Measurements from ENCODE around the gene TCF12. TPM values are rescaled to one million over a fixed set of nuclear protein-coding genes. Genes with fewer than 3 reads are reported as not detected.

The TCF12 gene
- total RNA-seq, 1 experiment from 2014 or later, result 76.7 TPM

GRCh38 chr15:56936929-56937328 lies 18.5 kb downstream of the TCF12 start:
- H2BK20ac ChIP-seq (ENCODE audit: low read depth, low read length, poor library complexity, severe bottlenecking), result no peak overlapping the region
- no peaks in the 10 kb centered on the region for H4K20me1 ChIP-seq (ENCODE audit: control insufficient read depth, insufficient read depth, insufficient read length)
- WGBS (ENCODE audit: extremely low coverage, insufficient read length, low lambda C conversion rate), result no CpG with 5 or more reads among the region's 5 CpGs
- peaks cover 34% of the 10 kb centered on the region in 2 experiments for H3K4me1 Mint-ChIP-seq
- H3K56ac ChIP-seq (ENCODE audit: insufficient read length, low read depth, low read length), result no peak overlapping the region
- no peak overlapping the region for H3K27ac ChIP-seq (ENCODE audit: insufficient read length, low read depth, low read length)
- H2AK5ac ChIP-seq (ENCODE audit: insufficient read length, low read length), result no peak overlapping the region
- H4K8ac ChIP-seq (replicated peaks; ENCODE audit: insufficient read length, low read depth, low read length), result no peak overlapping the region
- no peak overlapping the region for H3K4me3 Mint-ChIP-seq
- no peak overlapping the region for H3K4me2 ChIP-seq (ENCODE audit: insufficient read depth, insufficient read length, low read length)
- no peaks in the 10 kb centered on the region for H3K27me3 Mint-ChIP-seq (ENCODE audit: low read depth)
- peaks cover 20 to 24% (median 22%) of the 10 kb centered on the region in 3 experiments for H3K36me3 Mint-ChIP-seq (ENCODE audit: insufficient read depth in 1 of 3, low read depth in 3 of 3)
- H2BK12ac ChIP-seq (ENCODE audit: insufficient read length, low read depth, low read length), result no peak overlapping the region
- no peak for DNase-seq
- H3K4me1 ChIP-seq (ENCODE audit: insufficient read depth, low read length), result no peaks in the 10 kb centered on the region; the same call in 1 of the 2 replicates
- no peak overlapping the region for H2BK15ac ChIP-seq (ENCODE audit: low read depth, low read length)
- no peak for TF ChIP-seq CTCF (conservative IDR thresholded peaks at IDR 0.05)
- H3K9ac ChIP-seq (ENCODE audit: extremely low read depth, insufficient read length, low read length), result no peak overlapping the region
- H3K23me2 ChIP-seq (ENCODE audit: insufficient read length, low read depth, low read length, poor library complexity, severe bottlenecking), result no peaks in the 10 kb centered on the region
- no peak overlapping the region for H3K23ac ChIP-seq (ENCODE audit: insufficient read length, low read depth, low read length)
- H4K91ac ChIP-seq (ENCODE audit: insufficient read length, low read depth, low read length), result no peak overlapping the region
- no peaks in the 10 kb centered on the region for H3K9me3 ChIP-seq (ENCODE audit: control insufficient read depth, low read depth, low read length)
- H3K18ac ChIP-seq (ENCODE audit: insufficient read length, low read depth, low read length), result no peak overlapping the region
- peaks cover 0 to 2% of the 10 kb centered on the region in 2 experiments; a peak in 2 of 5 replicates for H3K9me3 Mint-ChIP-seq
- no peak overlapping the region for H4K5ac ChIP-seq (ENCODE audit: insufficient read length, low read depth, low read length)
- H3K14ac ChIP-seq (ENCODE audit: insufficient read depth, low read length), result no peak overlapping the region
- no peak overlapping the region for H2BK5ac ChIP-seq (ENCODE audit: insufficient read length, low read length)
- H2BK120ac ChIP-seq (ENCODE audit: low read depth, low read length, poor library complexity, severe bottlenecking), result no peak overlapping the region
- peak overlapping the region in 1 of 3 experiments; percentile 5; a peak in 2 of 7 replicates for H3K27ac Mint-ChIP-seq
- H3K27me3 ChIP-seq (ENCODE audit: insufficient read depth, low read length), result no peaks in the 10 kb centered on the region
- H3T11ph ChIP-seq (ENCODE audit: low read length), result no peak overlapping the region
- peaks cover 33% of the 10 kb centered on the region; the same call in 1 of the 2 replicates for H3K79me2 ChIP-seq (ENCODE audit: insufficient read depth, low read length)
- no peak overlapping the region for H2AFZ ChIP-seq (ENCODE audit: low read length)
- H3K4ac ChIP-seq (ENCODE audit: low read depth, low read length), result no peak overlapping the region
- H3K79me1 ChIP-seq (ENCODE audit: insufficient read depth, low read depth, low read length, poor library complexity, severe bottlenecking), result peaks cover 1% of the 10 kb centered on the region

All from H9 (cell line).